LNCAP (cell line): ENCODE data around the gene CYP4F12.

Source experiments
- CTCF ChIP-seq: fragments of 450-650 bp; IDR thresholded peaks from 2 replicates; pipeline ENCODE4 v1.5.1; 2017; ENCODE audit warnings: mild to moderate bottlenecking

CYP4F12 gene

GRCh38 chr19:15634105-15634504 is 38.8 kb upstream of the CYP4F12 start:
- TF ChIP-seq CTCF, result no peak

- TF ChIP-seq CTCF, result no peak
Observed at GRCh38 chr19:15635016-15635805, 37.7 kb upstream of the CYP4F12 start.

GRCh38 chr19:15636026-15636425 is 36.9 kb upstream of the CYP4F12 start:
- no peak for TF ChIP-seq CTCF

- no peak for TF ChIP-seq CTCF
Observed at GRCh38 chr19:15639596-15639995, 33.3 kb upstream of the CYP4F12 start.

GRCh38 chr19:15640294-15640903 is 32.5 kb upstream of the CYP4F12 start, which contains the start of gene CYP4F3:
CYP4F3 (plus strand) TSS chr19:15640897; CDS start chr19:15641416, 519 bp downstream.
- TF ChIP-seq CTCF, result no peak

- TF ChIP-seq CTCF, result no peak
Observed at GRCh38 chr19:15640904-15641597, 31.8 kb upstream of the CYP4F12 start.

- no peak for TF ChIP-seq CTCF
Observed at GRCh38 chr19:15641901-15642491, 30.9 kb upstream of the CYP4F12 start.
